Immature natural killer cell (primary cell): ENCODE results near the gene TUBA4A. TPM values are rescaled to one million over a fixed set of nuclear protein-coding genes. Genes with fewer than 3 reads are reported as not detected.

Experiments
- DNase-seq, 3 donors: peaks; one replicate each; pipeline ENCODE4 v3.0.0; 2022; ENCODE audit warnings: mixed read lengths in 1 of 3
- H3K27ac Mint-ChIP-seq, 6 donors: one replicate each; pipeline ENCODE4 v1.8.0; 2020; ENCODE audit warnings: mixed read lengths in 6 of 6, mild to moderate bottlenecking in 5 of 6, inconsistent platforms in 4 of 6, moderate library complexity in 3 of 6
- H3K27me3 Mint-ChIP-seq, 3 donors: one replicate each; pipeline ENCODE4 v1.8.0; 2020 to 2021; ENCODE audit warnings: low read depth in 3 of 3, mild to moderate bottlenecking in 3 of 3, mixed read lengths in 3 of 3, moderate library complexity in 3 of 3, inconsistent platforms in 1 of 3
- H3K36me3 Mint-ChIP-seq, 3 donors: one replicate each; pipeline ENCODE4 v1.8.0; 2020; ENCODE audit warnings: mixed read lengths in 3 of 3, inconsistent platforms in 2 of 3, mild to moderate bottlenecking in 2 of 3
- H3K4me1 Mint-ChIP-seq, 2 donors: one replicate each; pipeline ENCODE4 v1.8.0; 2020; ENCODE audit warnings: inconsistent platforms in 2 of 2, mild to moderate bottlenecking in 2 of 2, mixed read lengths in 2 of 2, moderate library complexity in 1 of 2
- H3K4me3 Mint-ChIP-seq, 5 donors: one replicate each; pipeline ENCODE4 v1.8.0; 2020; ENCODE audit warnings: mild to moderate bottlenecking in 5 of 5, mixed read lengths in 5 of 5, inconsistent platforms in 3 of 5, moderate library complexity in 3 of 5
- H3K9me3 Mint-ChIP-seq, 6 donors: one replicate each; pipeline ENCODE4 v1.8.0; 2020; ENCODE audit warnings: mild to moderate bottlenecking in 6 of 6, mixed read lengths in 6 of 6, inconsistent platforms in 4 of 6, moderate library complexity in 3 of 6
- polyA plus RNA-seq, 3 donors: library from polyadenylated mRNA; unstranded; fragments of 300-500 nt; fragmentation: Illumina TruSeq; gene quantifications; one replicate each; pipeline ENCODE4 v1.2.3, GENCODE V29; 2021

The TUBA4A gene
- polyA plus RNA-seq, 3 donors from 2014 or later: 88.6 to 137 (median 124) TPM

DNA sequence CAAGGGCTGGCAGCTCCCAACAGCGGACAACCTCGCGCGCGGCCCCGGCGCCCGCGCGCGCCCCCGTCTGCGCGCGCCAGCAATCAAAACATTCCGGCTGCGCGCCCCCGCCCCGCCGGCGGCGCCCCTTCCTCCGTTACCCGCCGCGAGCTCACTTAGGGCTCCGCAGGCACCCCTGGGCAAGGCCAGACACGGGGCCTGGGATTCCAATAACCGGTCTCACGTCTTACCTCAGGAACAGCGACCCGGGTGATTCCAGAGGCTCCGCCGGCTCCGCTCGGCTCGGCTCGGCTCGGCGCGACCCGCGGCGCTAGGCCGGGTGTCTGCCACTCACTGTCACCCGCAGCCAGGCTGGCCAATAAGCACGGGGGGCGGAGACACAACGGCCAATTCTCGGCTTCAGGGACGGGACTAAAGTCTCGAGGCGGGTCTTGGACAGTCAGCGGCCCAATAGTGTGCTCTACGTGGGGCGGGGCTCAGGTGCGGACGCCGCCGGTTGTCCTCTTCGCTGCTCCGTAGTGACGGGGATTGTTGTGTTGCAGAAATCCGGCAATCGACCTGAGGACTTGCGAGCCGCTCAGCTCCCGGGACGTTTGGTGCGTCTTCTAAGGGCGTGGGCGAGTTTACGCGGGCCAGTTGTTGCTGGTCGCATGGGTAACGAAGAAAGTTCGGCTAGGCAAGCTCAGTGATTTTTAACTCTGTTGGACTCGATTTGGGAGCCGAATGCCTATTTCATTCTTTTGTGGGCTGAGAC, 24.2 kb downstream of the TUBA4A start, which contains the start of the genes ANKZF1 and ATG9A:
Gene ANKZF1, plus strand, starts transcription at position 502 of the 754 bp plus-strand sequence. CDS start 452 bp downstream, outside the sequence.
Gene ATG9A, minus strand, starts transcription at position 332 of the 754 bp plus-strand sequence. CDS start 1,612 bp downstream, outside the sequence.
- Mint-ChIP-seq H3K4me3 (peak within 1 kb of the TSS; percentile 91 to 98 (median 96)), H3K4me1 (peaks cover 50 to 69% of the 10 kb centered on the region in 2 donors), H3K36me3 (peaks cover 26 to 42% (median 28%) of the 10 kb centered on the region in 3 donors), H3K27me3 (peaks cover 4 to 8% (median 6%) of the 10 kb centered on the region in 3 donors), H3K9me3 (no peaks in the 10 kb centered on the region), H3K27ac (peak within 1 kb of the TSS; percentile 92 to 98 (median 96))
- DNase-seq: peak; percentile 98

DNA sequence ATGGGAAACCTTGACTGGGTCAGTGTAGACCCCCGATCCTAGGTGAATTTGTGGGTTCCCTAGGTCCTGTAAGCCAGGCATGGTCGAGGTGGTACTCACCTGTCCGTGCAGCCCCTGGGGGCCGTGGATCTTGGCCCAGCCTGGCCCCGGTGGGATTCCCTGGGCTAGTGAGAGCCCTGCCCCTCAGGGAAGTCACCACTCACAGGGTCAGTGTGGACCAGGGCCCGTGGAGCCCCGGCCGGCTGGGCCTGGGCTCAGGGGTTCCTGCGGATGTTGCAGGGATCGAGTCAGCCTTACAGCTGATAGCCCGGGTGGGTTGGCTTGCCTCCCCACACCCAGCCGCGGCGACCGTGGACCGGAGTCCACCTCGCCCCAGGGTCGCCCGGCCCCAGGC, 24.8 kb downstream of the TUBA4A start:
- Mint-ChIP-seq H3K27me3 (peaks cover 4 to 9% (median 6%) of the 10 kb centered on the region in 3 donors), H3K9me3 (no peaks in the 10 kb centered on the region), H3K27ac (peak overlapping the region; percentile 64 to 92 (median 77)), H3K36me3 (peaks cover 25 to 42% (median 25%) of the 10 kb centered on the region in 3 donors), H3K4me3 (peak overlapping the region; percentile 73 to 91 (median 80)), H3K4me1 (peaks cover 50 to 69% of the 10 kb centered on the region in 2 donors)
- no peak for DNase-seq

GRCh38 chr2:219228041-219228910, 25.4 kb downstream of the TUBA4A start:
- Mint-ChIP-seq H3K27me3 (peaks cover 4 to 10% (median 6%) of the 10 kb centered on the region in 3 donors), H3K36me3 (peaks cover 21 to 42% (median 23%) of the 10 kb centered on the region in 3 donors), H3K9me3 (no peaks in the 10 kb centered on the region), H3K4me3 (peak overlapping the region; percentile 73 to 91 (median 80)), H3K27ac (peak overlapping the region in 5 of 6 donors; percentile 64 to 78 (median 77)), H3K4me1 (peaks cover 50 to 69% of the 10 kb centered on the region in 2 donors)
- DNase-seq: no peak

DNA sequence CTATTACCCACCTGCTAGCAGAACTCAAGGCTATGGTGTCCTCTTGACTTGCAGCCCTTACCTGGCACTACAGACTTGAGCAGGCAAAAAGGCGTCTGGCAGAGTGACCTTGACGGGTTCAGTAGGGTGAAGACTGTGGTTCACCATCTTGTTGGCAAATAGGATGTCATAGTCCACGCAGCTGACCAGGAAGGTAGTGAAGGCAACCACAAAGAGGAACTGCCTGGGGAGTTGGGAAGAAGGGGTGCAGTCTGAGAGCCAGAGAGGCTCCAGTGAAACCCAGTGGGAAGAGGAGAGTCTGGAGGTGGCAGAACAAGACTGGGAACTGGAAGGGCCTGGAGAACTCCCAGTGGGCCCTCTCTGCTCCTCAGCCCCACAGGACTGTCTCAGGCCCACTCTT, 28.4 kb downstream of the TUBA4A start:
- no peak for DNase-seq
- Mint-ChIP-seq H3K36me3 (peaks cover 20 to 42% (median 23%) of the 10 kb centered on the region in 3 donors), H3K4me1 (peaks cover 34 to 43% of the 10 kb centered on the region in 2 donors), H3K27ac (peak overlapping the region in 1 of 6 donors; percentile 20), H3K27me3 (peaks cover 6 to 10% (median 6%) of the 10 kb centered on the region in 3 donors), H3K4me3 (no peak overlapping the region), H3K9me3 (no peaks in the 10 kb centered on the region)

- no peaks in the 10 kb centered on the region for H3K9me3 Mint-ChIP-seq
- H3K4me3 Mint-ChIP-seq: no peak overlapping the region
- H3K27me3 Mint-ChIP-seq: peaks cover 0 to 8% (median 3%) of the 10 kb centered on the region in 3 donors
- H3K36me3 Mint-ChIP-seq: peaks cover 20 to 45% (median 23%) of the 10 kb centered on the region in 3 donors
- no peak for DNase-seq
- peaks cover 26 to 41% of the 10 kb centered on the region in 2 donors for H3K4me1 Mint-ChIP-seq
- H3K27ac Mint-ChIP-seq: no peak overlapping the region
These were observed 29.7 kb downstream of the TUBA4A start for GRCh38 chr2:219223831-219224610.

- Mint-ChIP-seq H3K4me3 (no peak overlapping the region), H3K9me3 (peaks cover 0 to 1% (median 0%) of the 10 kb centered on the region in 6 donors), H3K27me3 (peaks cover 8 to 13% (median 8%) of the 10 kb centered on the region in 3 donors), H3K4me1 (peaks cover 22 to 37% of the 10 kb centered on the region in 2 donors), H3K36me3 (peaks cover 20 to 45% (median 23%) of the 10 kb centered on the region in 3 donors), H3K27ac (no peak overlapping the region)
- DNase-seq: no peak
These were observed 31.7 kb downstream of the TUBA4A start for GRCh38 chr2:219221957-219222518.

- no peak for DNase-seq
- peaks cover 8 to 13% (median 8%) of the 10 kb centered on the region in 3 donors for H3K27me3 Mint-ChIP-seq
- H3K4me3 Mint-ChIP-seq: peak overlapping the region in 2 of 5 donors; percentile 1 to 33
- peaks cover 22 to 30% of the 10 kb centered on the region in 2 donors for H3K4me1 Mint-ChIP-seq
- peaks cover 20 to 40% (median 20%) of the 10 kb centered on the region in 3 donors for H3K36me3 Mint-ChIP-seq
- H3K27ac Mint-ChIP-seq: peak overlapping the region in 1 of 6 donors; percentile 10
- peaks cover 0 to 1% (median 0%) of the 10 kb centered on the region in 6 donors for H3K9me3 Mint-ChIP-seq
These were observed 32.9 kb downstream of the TUBA4A start for GRCh38 chr2:219220652-219221402.

DNA sequence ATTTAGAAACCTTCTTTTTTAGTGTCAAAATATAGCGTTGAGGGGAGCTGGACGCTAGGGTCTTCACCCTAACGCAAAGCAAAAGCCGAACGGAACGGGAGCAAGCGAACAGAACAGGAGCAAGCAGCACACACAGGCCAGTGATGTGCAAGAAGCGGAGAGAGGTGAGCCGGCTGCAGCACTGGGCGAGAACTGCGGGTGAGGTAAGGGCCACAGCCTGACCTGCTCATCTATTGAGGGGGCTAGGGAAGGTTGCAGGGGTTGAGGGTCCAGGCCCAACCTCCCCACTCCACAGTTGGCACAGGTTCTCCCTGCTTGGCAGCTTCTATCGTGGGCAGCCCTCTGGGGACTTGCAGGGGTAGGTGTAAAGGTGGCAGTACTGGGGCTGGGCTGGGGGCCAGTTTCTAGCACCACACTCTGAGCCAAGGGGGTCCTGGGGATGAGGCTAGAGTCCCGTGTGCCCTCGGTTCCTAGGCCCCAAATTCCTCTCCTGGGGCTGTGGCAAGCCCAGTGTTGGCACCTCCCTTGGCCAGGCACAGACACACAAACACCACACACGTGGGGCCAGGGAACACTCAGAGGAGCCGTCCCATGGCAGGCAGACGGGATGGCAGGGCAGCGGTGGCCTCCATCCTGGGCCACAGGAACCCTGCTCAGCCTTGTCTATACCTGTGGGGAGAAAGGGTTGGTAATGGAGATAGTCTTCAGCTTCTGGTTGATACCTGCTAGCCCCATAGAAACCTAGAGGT, 33.8 kb downstream of the TUBA4A start:
- Mint-ChIP-seq H3K9me3 (peaks cover 0 to 1% (median 0%) of the 10 kb centered on the region in 6 donors), H3K36me3 (peaks cover 16 to 35% (median 18%) of the 10 kb centered on the region in 3 donors), H3K4me3 (peak overlapping the region; percentile 15 to 56 (median 37))

GRCh38 chr2:219218732-219219701, 34.7 kb downstream of the TUBA4A start, which contains the start of gene ABCB6:
Gene ABCB6 (minus strand): TSS chr2:219218958. CDS start chr2:219218673, 285 bp downstream.
- peaks cover 17 to 20% of the 10 kb centered on the region in 2 donors for H3K4me1 Mint-ChIP-seq
- peak within 1 kb of the TSS; percentile 78 to 89 (median 82) for H3K4me3 Mint-ChIP-seq
- peaks cover 8 to 26% (median 11%) of the 10 kb centered on the region in 3 donors for H3K36me3 Mint-ChIP-seq
- peak; percentile 81 to 84 (median 82) for DNase-seq
- H3K27me3 Mint-ChIP-seq: peaks cover 8 to 13% (median 8%) of the 10 kb centered on the region in 3 donors
- H3K27ac Mint-ChIP-seq: peak within 1 kb of the TSS; percentile 70 to 94 (median 76)
- H3K9me3 Mint-ChIP-seq: peaks cover 0 to 1% (median 0%) of the 10 kb centered on the region in 6 donors

More for the DNA sequence above, 33.8 kb downstream of the TUBA4A start:
- no peak for DNase-seq
- Mint-ChIP-seq H3K27ac (peak overlapping the region in 3 of 6 donors; percentile 39 to 73 (median 67)), H3K4me1 (peaks cover 18 to 23% of the 10 kb centered on the region in 2 donors), H3K27me3 (peaks cover 8 to 13% (median 8%) of the 10 kb centered on the region in 3 donors)

- H3K4me3 Mint-ChIP-seq: peak overlapping the region; percentile 78 to 89 (median 82)
- peak overlapping the region; percentile 55 to 94 (median 73) for H3K27ac Mint-ChIP-seq
- H3K36me3 Mint-ChIP-seq: peaks cover 5 to 18% (median 8%) of the 10 kb centered on the region in 3 donors
- peaks cover 8 to 13% (median 9%) of the 10 kb centered on the region in 3 donors for H3K27me3 Mint-ChIP-seq
- DNase-seq: no peak
- peaks cover 0 to 1% (median 0%) of the 10 kb centered on the region in 6 donors for H3K9me3 Mint-ChIP-seq
- H3K4me1 Mint-ChIP-seq: peaks cover 17 to 20% of the 10 kb centered on the region in 2 donors
These were observed 35.4 kb downstream of the TUBA4A start for GRCh38 chr2:219218217-219218731.
